Fibroblast of lung (primary cell): ENCODE results near the gene MYLK.

Source experiments
- CTCF ChIP-seq, 2 donors: IDR thresholded peaks in 1 of 2; conservative IDR thresholded peaks in 1 of 2; 1 replicate in 1 of 2; 2 replicates in 1 of 2; pipeline ENCODE4 v1.5.1; 2011 to 2012; ENCODE audit warnings: low read length in 2 of 2, control low read depth in 1 of 2, inconsistent platforms in 1 of 2, low read depth in 1 of 2, mild to moderate bottlenecking in 1 of 2
- EZH2 ChIP-seq: IDR thresholded peaks from 2 replicates; pipeline ENCODE4 v1.5.1; 2012; ENCODE audit warnings: low read length, control low read depth, mild to moderate bottlenecking; ENCODE audit errors: missing control alignments

GRCh38 chr3:123776071-123776782 lies 107.9 kb downstream of the MYLK start:
- TF ChIP-seq CTCF (conservative IDR thresholded peaks at IDR 0.05 in 1 of 2, IDR thresholded peaks at IDR 0.05 in 1 of 2; ENCODE audit: low read depth in 1 of 2, low read length in 2 of 2) (no peak), EZH2 (no peak)
